PC-3 (cell line): ENCODE results near the gene MAGI1. TPM values are rescaled to one million over a fixed set of nuclear protein-coding genes. Genes with fewer than 3 reads are reported as not detected.

ENCODE experiments used
- ATAC-seq: fragments of 200-7000 bp; cut with Tn5 transposase; 2 replicates; pipeline ENCODE4 v1.9.1; 2020; ENCODE audit warnings: mild to moderate bottlenecking, moderate library complexity
- BruUV-seq: library from RNA; stranded (reverse); fragments of 400-500 nt; replicated peaks from 2 replicates; lab custom pipeline; 2021; lab: Mats Ljungman, UMichigan
- CTCF ChIA-PET: fragments of 300-600 bp; sonication (Branson Sonifier 250); formaldehyde crosslinking; loops from one replicate; lab custom pipeline; 2022; ENCODE audit warnings: antibody characterized with exemption; lab: Charles Lee
- POLR2A ChIA-PET: fragments of 300-600 bp; sonication (Branson Sonifier 250); formaldehyde crosslinking; loops from one replicate; lab custom pipeline; 2022; ENCODE audit warnings: antibody characterized with exemption; ENCODE audit not compliant: unreplicated experiment; lab: Charles Lee
- DNase-seq: peaks from one replicate; pipeline ENCODE4 v3.0.0-alpha.2; 2015
- H2AFZ ChIP-seq: fragments of 300-600 bp; sonication (generic); 2 replicates; pipeline ENCODE4 v1.6.0; 2016; ENCODE audit warnings: antibody characterized with exemption, low read length
- H3F3A ChIP-seq: fragments of 300-600 bp; sonication (generic); one replicate; pipeline ENCODE4 v1.6.0; 2017; ENCODE audit warnings: antibody characterized with exemption, low read length, control low read depth, mild to moderate bottlenecking; ENCODE audit not compliant: unreplicated experiment
- H3K27ac ChIP-seq: fragments of 300-600 bp; sonication (generic); 2 replicates; pipeline ENCODE4 v1.5.1; 2016; ENCODE audit warnings: mild to moderate bottlenecking, low read length
- H3K27me3 ChIP-seq: fragments of 300-600 bp; sonication (generic); 2 replicates; pipeline ENCODE4 v1.6.1; 2016; ENCODE audit warnings: low read length, mixed read lengths
- H3K36me3 ChIP-seq: fragments of 300-600 bp; sonication (generic); 2 replicates; pipeline ENCODE4 v1.6.1; 2016; ENCODE audit warnings: low read depth, mixed run types, low read length, mixed read lengths
- H3K4me1 ChIP-seq: fragments of 300-600 bp; sonication (generic); 2 replicates; pipeline ENCODE4 v1.5.1; 2016; ENCODE audit warnings: low read length; ENCODE audit not compliant: insufficient read depth
- H3K4me2 ChIP-seq: fragments of 300-600 bp; sonication (generic); 2 replicates; pipeline ENCODE4 v1.6.0; 2016; ENCODE audit warnings: low read length
- H3K4me3 ChIP-seq: fragments of 300-600 bp; sonication (generic); 2 replicates; pipeline ENCODE4 v1.5.1; 2016; ENCODE audit warnings: mild to moderate bottlenecking, low read length, mixed read lengths
- H3K79me2 ChIP-seq: fragments of 300-600 bp; sonication (generic); 2 replicates; pipeline ENCODE4 v1.6.1; 2017; ENCODE audit warnings: low read length, mixed read lengths
- H3K9ac ChIP-seq: fragments of 300-600 bp; sonication (generic); 2 replicates; pipeline ENCODE4 v1.6.0; 2016; ENCODE audit warnings: mild to moderate bottlenecking, low read length
- H3K9me2 ChIP-seq: fragments of 300-600 bp; sonication (generic); replicated peaks from 2 replicates; pipeline ENCODE4 v1.6.1; 2016; ENCODE audit warnings: mixed run types, low read length, mixed read lengths
- H3K9me3 ChIP-seq: fragments of 300-600 bp; sonication (generic); 2 replicates; pipeline ENCODE4 v1.6.1; 2016; ENCODE audit warnings: low read length, mixed read lengths
- H4K20me1 ChIP-seq: fragments of 300-600 bp; sonication (generic); 2 replicates; pipeline ENCODE4 v1.6.1; 2016; ENCODE audit warnings: low read length, mixed read lengths
- CTCF ChIP-seq: fragments of 300-600 bp; sonication (generic); conservative IDR thresholded peaks from 2 replicates; pipeline ENCODE4 v1.5.1; 2017; ENCODE audit warnings: antibody characterized with exemption, low read depth, mild to moderate bottlenecking, low read length
- EZH2 ChIP-seq: fragments of 300-600 bp; sonication (generic); IDR thresholded peaks from one replicate; pipeline ENCODE4 v1.6.1; 2017; ENCODE audit warnings: antibody characterized with exemption, mild to moderate bottlenecking, low read length; ENCODE audit not compliant: unreplicated experiment
- EZH2phosphoT487 ChIP-seq: fragments of 300-600 bp; sonication (generic); IDR thresholded peaks from 2 replicates; pipeline ENCODE4 v1.6.1; 2018; ENCODE audit warnings: mild to moderate bottlenecking, antibody characterized with exemption, low read length, borderline replicate concordance
- intact Hi-C: fragments of 100-400 bp; cut with micrococcal nuclease; formaldehyde crosslinking; loops from 2 replicates; pipeline ENCODE4 v1.9.0; 2023
- total RNA-seq: library from RNA; depleted of rRNA; stranded (reverse); fragments of >200 nt; gene quantifications from 2 replicates; pipeline ENCODE4 v1.2.3, GENCODE V29; 2014

MAGI1 gene
- total RNA-seq, 1 experiment from 2014 or later = 8.9 TPM

- ChIA-PET POLR2A (no interaction called here), CTCF (no interaction called here)
- Histone ChIP-seq H3F3A (no peaks in the 10 kb centered on the region), H3K36me3 (no peaks in the 10 kb centered on the region), H3K9me3 (no peaks in the 10 kb centered on the region), H3K9ac (no peak overlapping the region), H3K4me1 (peaks cover 25% of the 10 kb centered on the region), H3K9me2 (no peaks in the 10 kb centered on the region), H3K27me3 (no peaks in the 10 kb centered on the region), H2AFZ (no peak overlapping the region), H3K4me2 (no peak overlapping the region), H3K79me2 (no peaks in the 10 kb centered on the region), H3K27ac (no peak overlapping the region), H4K20me1 (no peaks in the 10 kb centered on the region), H3K4me3 (no peak overlapping the region)
- no TSS peak for BruUV-seq
- ATAC-seq (no peak), DNase-seq (no peak)
- intact Hi-C loops = loop anchor here (10.0 kb wide), 4 partner anchors 89 to 161 kb away; no protein-coding TSS in a partner anchor
- TF ChIP-seq EZH2phosphoT487 (no peak), EZH2 (no peak), CTCF (no peak)
These were observed 465.1 kb downstream of the MAGI1 start for GRCh38 chr3:65573548-65574116.

GRCh38 chr3:65572175-65572777 is 466.4 kb downstream of the MAGI1 start:
- H3F3A ChIP-seq = no peaks in the 10 kb centered on the region
- peaks cover 22% of the 10 kb centered on the region for H3K4me1 ChIP-seq
- H4K20me1 ChIP-seq = no peaks in the 10 kb centered on the region
- no peaks in the 10 kb centered on the region for H3K36me3 ChIP-seq
- H3K9me2 ChIP-seq = no peaks in the 10 kb centered on the region
- intact Hi-C loops = loop anchor here (10.0 kb wide), 4 partner anchors 87 to 163 kb away; no protein-coding TSS in a partner anchor
- CTCF ChIA-PET = no interaction called here
- no peak overlapping the region for H3K4me3 ChIP-seq
- H3K27ac ChIP-seq = no peak overlapping the region
- no peak for ATAC-seq
- no peak overlapping the region for H2AFZ ChIP-seq
- TF ChIP-seq EZH2 (no peak), EZH2phosphoT487 (no peak), CTCF (no peak)
- H3K9me3 ChIP-seq = no peaks in the 10 kb centered on the region
- no TSS peak for BruUV-seq
- H3K27me3 ChIP-seq = no peaks in the 10 kb centered on the region
- no peak overlapping the region for H3K9ac ChIP-seq
- H3K79me2 ChIP-seq = no peaks in the 10 kb centered on the region
- POLR2A ChIA-PET = no interaction called here
- no peak overlapping the region for H3K4me2 ChIP-seq
- DNase-seq = no peak

GRCh38 chr3:65569845-65570405 is 468.8 kb downstream of the MAGI1 start:
- Histone ChIP-seq H3K4me2 (no peak overlapping the region), H3K4me1 (peaks cover 5% of the 10 kb centered on the region), H3F3A (no peaks in the 10 kb centered on the region), H3K9me2 (no peaks in the 10 kb centered on the region), H3K36me3 (no peaks in the 10 kb centered on the region), H4K20me1 (no peaks in the 10 kb centered on the region), H3K79me2 (no peaks in the 10 kb centered on the region), H3K27ac (no peak overlapping the region), H3K9ac (no peak overlapping the region), H3K4me3 (no peak overlapping the region), H2AFZ (no peak overlapping the region), H3K9me3 (no peaks in the 10 kb centered on the region), H3K27me3 (no peaks in the 10 kb centered on the region)
- CTCF ChIA-PET = interaction anchor here (0.6 kb wide), 2 partner anchors 16 to 119 kb away, joined by 3 to 4 read pairs; no protein-coding TSS in a partner anchor
- TF ChIP-seq EZH2phosphoT487 (no peak), EZH2 (no peak), CTCF (no peak)
- POLR2A ChIA-PET = no interaction called here
- no peak for DNase-seq
- intact Hi-C loops = loop anchor here (10.0 kb wide), 4 partner anchors 85 to 165 kb away; no protein-coding TSS in a partner anchor
- no TSS peak for BruUV-seq
- no peak for ATAC-seq
